DOHH2 (cell line): ENCODE data around the gene NMNAT2.

Experiments
- CTCF ChIP-seq: fragments of 200-600 bp; sonication (generic); IDR thresholded peaks from one replicate; pipeline ENCODE4 v1.5.1; 2014; ENCODE audit warnings: antibody characterized with exemption, mild to moderate bottlenecking, low read depth, low read length; ENCODE audit not compliant: poor library complexity, severe bottlenecking
- EZH2phosphoT487 ChIP-seq: fragments of 200-600 bp; sonication (generic); IDR thresholded peaks from 2 replicates; pipeline ENCODE4 v1.6.1; 2017; ENCODE audit warnings: borderline replicate concordance, mild to moderate bottlenecking, antibody characterized with exemption, low read length, moderate library complexity, mixed read lengths

GRCh38 chr1:183417772-183418491, at the start of gene NMNAT2:
- no peak for TF ChIP-seq EZH2phosphoT487
- TF ChIP-seq CTCF, result no peak
